GM12878 (cell line): ENCODE data around the gene LRP5. TPM values are rescaled to one million over a fixed set of nuclear protein-coding genes. Genes with fewer than 3 reads are reported as not detected.

Experiments
- ATAC-seq: fragments of 200-7000 bp; cut with Tn5 transposase; 3 replicates; pipeline ENCODE4 v1.9.1; 2020; ENCODE audit warnings: mild to moderate bottlenecking, moderate library complexity
- BruUV-seq: library from RNA; stranded (reverse); fragments of 400-500 nt; replicated peaks from 2 replicates; lab custom pipeline; 2021; lab: Mats Ljungman, UMichigan
- CTCF ChIA-PET: fragments of 300-600 bp; sonication (Branson Sonifier 250); formaldehyde crosslinking; extraction: SDS; loops from one replicate; lab custom pipeline; 2021; ENCODE audit warnings: inconsistent platforms; lab: Yijun Ruan, JAX
- POLR2A ChIA-PET: fragments of 350-600 bp; formaldehyde crosslinking; extraction: SDS; loops from one replicate; lab custom pipeline; 2021; ENCODE audit warnings: inconsistent platforms; lab: Charles Lee
- RAD21 ChIA-PET: fragments of 300-600 bp; sonication (Branson Sonifier 250); formaldehyde crosslinking; loops from one replicate; lab custom pipeline; 2023; ENCODE audit warnings: antibody characterized with exemption; ENCODE audit not compliant: unreplicated experiment; lab: Charles Lee
- SMC1A ChIA-PET: fragments of 300-600 bp; sonication (Branson Sonifier 250); formaldehyde crosslinking; loops from one replicate; lab custom pipeline; 2023; ENCODE audit not compliant: unreplicated experiment, uncharacterized antibody; lab: Charles Lee
- DNase-seq: peaks from one replicate; pipeline ENCODE4 v3.0.0-alpha.2; 2011; ENCODE audit warnings: low read depth, low spot score
- FAIRE-seq: peaks from 3 replicates; lab custom pipeline; 2011; peaks lifted over from hg19 to GRCh38; lab: Jason Lieb, UNC
- H2AFZ ChIP-seq: 2 replicates; pipeline ENCODE4 v1.6.0; 2011; ENCODE audit warnings: low read depth, low read length, control low read depth; ENCODE audit not compliant: control insufficient read depth
- H3K27ac ChIP-seq: 2 replicates; pipeline ENCODE4 v1.5.1; 2011; ENCODE audit warnings: control low read depth; ENCODE audit not compliant: control insufficient read depth, insufficient read depth
- H3K27me3 ChIP-seq, 2 experiments: replicated peaks in 1 of 2; 2 replicates each; pipeline versions ENCODE4 v1.6.0 to v1.6.1; 2011; ENCODE audit warnings: low read length in 1 of 2; ENCODE audit not compliant: control insufficient read depth in 2 of 2, insufficient read depth in 2 of 2
- H3K36me3 ChIP-seq, 2 experiments: 2 replicates each; pipeline ENCODE4 v1.5.1; 2011; ENCODE audit warnings: low read length in 1 of 2; ENCODE audit not compliant: control insufficient read depth in 2 of 2, insufficient read depth in 2 of 2
- H3K4me1 ChIP-seq: 2 replicates; pipeline ENCODE4 v1.6.1; 2011; ENCODE audit warnings: mild to moderate bottlenecking, low read length, moderate library complexity, mixed read lengths; ENCODE audit not compliant: control insufficient read depth, insufficient read depth
- H3K4me2 ChIP-seq: 2 replicates; pipeline ENCODE4 v1.6.0; 2011; ENCODE audit warnings: control low read depth; ENCODE audit not compliant: control insufficient read depth, insufficient read depth
- H3K4me3 ChIP-seq: fragments of 200-600 bp; sonication (generic); 2 replicates; pipeline ENCODE4 v1.5.1; 2016
- H3K79me2 ChIP-seq: 2 replicates; pipeline ENCODE4 v1.6.0; 2011; ENCODE audit warnings: low read length; ENCODE audit not compliant: control insufficient read depth, insufficient read depth
- H3K9ac ChIP-seq: 2 replicates; pipeline ENCODE4 v1.8.0; 2011; ENCODE audit warnings: low read length, control low read depth, mixed read lengths; ENCODE audit not compliant: control insufficient read depth, insufficient read depth
- H3K9me3 ChIP-seq: replicated peaks from 3 replicates; pipeline ENCODE4 v1.5.1; 2011; ENCODE audit warnings: mild to moderate bottlenecking, low read length; ENCODE audit not compliant: control insufficient read depth, insufficient read depth
- H4K20me1 ChIP-seq: 2 replicates; pipeline ENCODE4 v1.6.0; 2011; ENCODE audit not compliant: control insufficient read depth, insufficient read depth
- ATF3 ChIP-seq: IDR thresholded peaks from 2 replicates; pipeline ENCODE4 v1.6.1; 2011; ENCODE audit warnings: low read depth, mild to moderate bottlenecking, low read length, moderate library complexity, borderline replicate concordance; ENCODE audit errors: extremely low read depth
- BRCA1 ChIP-seq: IDR thresholded peaks from 2 replicates; pipeline ENCODE4 v1.6.1; 2011; ENCODE audit warnings: low read depth, low read length, improper control_type of control experiment
- CREB1 ChIP-seq: IDR thresholded peaks from 2 replicates; pipeline ENCODE4 v1.6.1; 2012; ENCODE audit warnings: low read depth, mild to moderate bottlenecking, inconsistent platforms
- DPF2 ChIP-seq: fragments of 450-650 bp; IDR thresholded peaks from 2 replicates; pipeline ENCODE4 v1.6.1; 2017; ENCODE audit warnings: mild to moderate bottlenecking
- EED ChIP-seq: sonication (generic); IDR thresholded peaks from 2 replicates; pipeline ENCODE4 v1.6.1; 2016; ENCODE audit warnings: antibody characterized with exemption, low read depth
- EP300 ChIP-seq, 2 experiments: fragments of 150-350 bp in 1 of 2; IDR thresholded peaks; 2 replicates each; pipeline ENCODE4 v1.6.1; 2011 to 2012; ENCODE audit warnings: low read depth in 2 of 2, low read length in 2 of 2, borderline replicate concordance in 1 of 2, improper control_type of control experiment in 1 of 2, inconsistent platforms in 1 of 2; ENCODE audit not compliant: control insufficient read depth in 1 of 2
- GABPA ChIP-seq: IDR thresholded peaks from 2 replicates; pipeline ENCODE4 v1.6.1; 2014; ENCODE audit warnings: antibody characterized with exemption, low read depth, mild to moderate bottlenecking, inconsistent platforms
- IKZF1 ChIP-seq: fragments of 450-650 bp; conservative IDR thresholded peaks from 2 replicates; pipeline ENCODE4 v1.6.1; 2017; ENCODE audit warnings: antibody characterized with exemption, mild to moderate bottlenecking
- IKZF2 ChIP-seq, 2 experiments: fragments of 450-650 bp; IDR thresholded peaks; 2 replicates each; pipeline ENCODE4 v1.6.1; 2017; ENCODE audit warnings: mild to moderate bottlenecking in 2 of 2, moderate library complexity in 2 of 2
- MAX ChIP-seq: IDR thresholded peaks from 2 replicates; pipeline ENCODE4 v1.6.1; 2012; ENCODE audit warnings: low read depth, low read length, improper control_type of control experiment
- NFXL1 ChIP-seq: fragments of 450-650 bp; IDR thresholded peaks from 2 replicates; pipeline ENCODE4 v1.6.1; 2017; ENCODE audit warnings: antibody characterized with exemption, mild to moderate bottlenecking, borderline replicate concordance
- POLR2A ChIP-seq: IDR thresholded peaks from 2 replicates; pipeline ENCODE4 v1.6.1; 2011; ENCODE audit warnings: low read depth, mild to moderate bottlenecking, low read length
- SKIL ChIP-seq: fragments of 450-650 bp; IDR thresholded peaks from 2 replicates; pipeline ENCODE4 v1.6.1; 2017; ENCODE audit warnings: mild to moderate bottlenecking, low read depth, inconsistent platforms; ENCODE audit not compliant: poor library complexity, severe bottlenecking
- SUPT20H ChIP-seq: IDR thresholded peaks from 2 replicates; pipeline ENCODE4 v1.6.1; 2011; ENCODE audit warnings: low read depth, mild to moderate bottlenecking, low read length, moderate library complexity, borderline replicate concordance; ENCODE audit not compliant: control insufficient read depth
- SUZ12 ChIP-seq: fragments of 200-600 bp; sonication (generic); IDR thresholded peaks from one replicate; pipeline ENCODE4 v1.6.1; 2018; ENCODE audit warnings: antibody characterized with exemption, mild to moderate bottlenecking; ENCODE audit not compliant: unreplicated experiment
- TCF3 ChIP-seq: IDR thresholded peaks from 2 replicates; pipeline ENCODE4 v1.6.1; 2012; ENCODE audit warnings: low read depth, mild to moderate bottlenecking, low read length, borderline replicate concordance; ENCODE audit not compliant: insufficient read depth
- TCF7 ChIP-seq: IDR thresholded peaks from 2 replicates; pipeline ENCODE4 v1.6.1; 2014; ENCODE audit warnings: antibody characterized with exemption, borderline replicate concordance
- YBX1 ChIP-seq: fragments of 450-650 bp; IDR thresholded peaks from 2 replicates; pipeline ENCODE4 v1.6.1; 2016; ENCODE audit warnings: antibody characterized with exemption
- WGBS: methylation state at CpG from one replicate; pipeline ENCODE4 v1.1.6; 2016; ENCODE audit warnings: low lambda C conversion rate; ENCODE audit not compliant: insufficient replicate concordance, insufficient coverage; ENCODE audit errors: missing lambda C conversion rate; 5-methylcytosine and 5-hydroxymethylcytosine counted together
- in situ Hi-C: fragments of 300-500 bp; cut with MboI; formaldehyde crosslinking; loops from 9 replicates; pipeline ENCODE4 v1.14.3; 2018; ENCODE audit warnings: mixed read lengths
- intact Hi-C: fragments of 100-400 bp; cut with micrococcal nuclease; formaldehyde crosslinking; loops from one replicate; pipeline ENCODE4 v1.14.2; 2022; ENCODE audit not compliant: unreplicated experiment
- polyA plus RNA-seq, 11 experiments: library from polyadenylated mRNA; depleted of rRNA in 4 of 11; unstranded in 6 of 11; stranded (reverse) in 5 of 11; fragments of >200 nt; fragmentation: Nextera tagmentation in 4 of 11; fragmentation: Illumina TruSeq in 1 of 11; extraction: Ambion mirVana in 4 of 11; extraction: Trizol in 1 of 11; gene quantifications; 1 replicate in 1 of 11; 2 replicates in 10 of 11; pipeline versions ENCODE4 v1.2.1 to v1.2.3, GENCODE V29; 2011 to 2016; ENCODE audit warnings: inconsistent platforms in 2 of 11, missing spikeins in 2 of 11, low read depth in 1 of 11
- total RNA-seq, 4 experiments: library from RNA; depleted of rRNA in 3 of 4; stranded (reverse); fragments of >200 nt in 3 of 4; fragmentation: Illumina TruSeq in 1 of 4; extraction: Trizol in 1 of 4; gene quantifications; 2 replicates each; pipeline versions ENCODE4 v1.2.1 to v1.2.3, GENCODE V29; 2013 to 2021

LRP5 gene
- total and polyA plus RNA-seq, 10 of the 15 experiments (the other 5 are each of a cell fraction or from before 2014, with no cell fraction given) = 0.37 to 34.0 (median 6.6) TPM

DNA sequence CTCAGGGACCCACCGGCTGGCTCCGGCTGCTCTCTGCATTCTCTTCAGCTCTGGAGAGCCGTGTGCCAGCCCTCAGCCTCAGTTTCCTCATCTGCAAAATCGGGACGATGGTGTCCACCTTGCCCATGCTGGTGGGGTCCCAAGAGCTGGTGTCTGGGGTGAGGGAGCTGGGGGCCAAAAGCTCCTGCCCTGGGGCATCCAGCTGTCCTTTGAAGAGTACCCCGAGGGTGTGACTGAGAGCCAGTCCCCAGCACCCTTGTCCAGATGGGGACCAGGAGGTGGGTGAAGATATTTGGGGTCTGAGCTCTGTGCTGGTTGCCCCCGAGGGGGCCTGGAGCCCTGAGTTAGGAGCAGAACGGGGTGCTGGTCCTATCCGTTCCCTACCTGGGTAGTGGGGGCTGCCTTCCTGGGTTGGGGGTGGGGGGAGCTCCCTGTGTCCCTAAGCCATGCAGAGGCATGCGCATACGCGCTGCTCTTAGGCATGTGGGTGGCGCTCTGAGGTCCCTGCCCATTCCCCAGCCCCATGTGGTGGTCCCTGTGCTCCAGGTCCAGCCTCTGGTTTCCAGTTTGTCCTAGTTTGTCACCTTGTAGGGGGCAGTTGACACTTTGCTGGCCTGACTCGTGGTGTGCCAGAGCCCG is 4.9 kb downstream of the LRP5 start:
- Histone ChIP-seq H3K9me3 (no peaks in the 10 kb centered on the region), H3K27ac (no peak overlapping the region), H3K79me2 (peaks cover 47% of the 10 kb centered on the region), H3K4me1 (peaks cover 6% of the 10 kb centered on the region), H3K4me2 (no peak overlapping the region), H3K9ac (no peak overlapping the region), H3K36me3 (no peaks in the 10 kb centered on the region), H4K20me1 (no peaks in the 10 kb centered on the region), H2AFZ (no peak overlapping the region), H3K27me3 (no peaks in the 10 kb centered on the region), H3K4me3 (no peak overlapping the region)
- ChIA-PET POLR2A (interaction anchor here (0.7 kb wide), 1 partner anchor 32 kb away, joined by 4 read pairs; no protein-coding TSS in a partner anchor), CTCF (interaction anchor here (1.1 kb wide), 1 partner anchor 12 kb away, joined by 3 read pairs; no protein-coding TSS in a partner anchor), SMC1A (no interaction called here), RAD21 (no interaction called here)
- ATAC-seq (no peak), DNase-seq (no peak), FAIRE-seq (no peak)
- in situ Hi-C loops = no loop called here
- no TSS peak for BruUV-seq
- 63% methylated on average over 15 of the region's 15 CpGs for WGBS
- intact Hi-C loops = no loop called here
- no peak for TF ChIP-seq CREB1
- TF ChIP-seq BRCA1 = no peak
- TF ChIP-seq DPF2 = no peak
- TF ChIP-seq SKIL = no peak
- no peak for TF ChIP-seq EP300 (IDR thresholded peaks at IDR 0.05; ENCODE audit: borderline replicate concordance in 1 of 2, control insufficient read depth in 1 of 2, low read depth in 2 of 2, low read length in 2 of 2)
- TF ChIP-seq POLR2A = no peak
- TF ChIP-seq TCF3 = no peak
- TF ChIP-seq EED = no peak
- no peak for TF ChIP-seq IKZF1
- TF ChIP-seq IKZF2 (IDR thresholded peaks at IDR 0.05) = no peak
- TF ChIP-seq SUZ12 = no peak
- TF ChIP-seq NFXL1 = no peak
- TF ChIP-seq YBX1 = no peak
- TF ChIP-seq SUPT20H = no peak
- TF ChIP-seq ATF3 = no peak
- no peak for TF ChIP-seq GABPA
- TF ChIP-seq MAX = no peak
- TF ChIP-seq TCF7 = no peak
